Loucy (cell line): ENCODE results near the gene KIRREL3.

ENCODE experiments used
- H2AFZ ChIP-seq: fragments of 200-600 bp; sonication (generic); 2 replicates; pipeline ENCODE4 v1.6.0; 2016; ENCODE audit warnings: antibody characterized with exemption, mild to moderate bottlenecking, low read length, moderate library complexity
- H3F3A ChIP-seq: fragments of 200-600 bp; 2 replicates; pipeline ENCODE4 v1.6.0; 2016; ENCODE audit warnings: antibody characterized with exemption, low read depth, mild to moderate bottlenecking
- H3K27me3 ChIP-seq: fragments of 200-600 bp; sonication (generic); 2 replicates; pipeline ENCODE4 v1.6.1; 2014; ENCODE audit warnings: low read length, mild to moderate bottlenecking; ENCODE audit not compliant: insufficient read depth, poor library complexity, severe bottlenecking
- H3K36me3 ChIP-seq: fragments of 200-600 bp; sonication (generic); 2 replicates; pipeline ENCODE4 v1.6.1; 2016; ENCODE audit warnings: low read length; ENCODE audit not compliant: insufficient read depth
- H3K4me1 ChIP-seq: fragments of 200-600 bp; sonication (generic); 2 replicates; pipeline ENCODE4 v1.5.1; 2014; ENCODE audit warnings: low read length, mild to moderate bottlenecking; ENCODE audit not compliant: insufficient read depth, poor library complexity, severe bottlenecking
- H3K4me2 ChIP-seq: fragments of 200-600 bp; sonication (generic); 2 replicates; pipeline ENCODE4 v1.6.0; 2014; ENCODE audit warnings: antibody characterized with exemption, low read length, low read depth, mild to moderate bottlenecking; ENCODE audit not compliant: poor library complexity, severe bottlenecking
- H3K4me3 ChIP-seq: fragments of 200-600 bp; sonication (generic); 2 replicates; pipeline ENCODE4 v1.5.1; 2014; ENCODE audit warnings: low read length, mild to moderate bottlenecking, mixed read lengths; ENCODE audit not compliant: poor library complexity, severe bottlenecking
- H3K79me2 ChIP-seq: fragments of 200-600 bp; sonication (generic); 2 replicates; pipeline ENCODE4 v1.6.1; 2014; ENCODE audit warnings: low read length; ENCODE audit not compliant: insufficient read depth
- H3K9ac ChIP-seq: fragments of 200-600 bp; sonication (generic); 2 replicates; pipeline ENCODE4 v1.6.0; 2014; ENCODE audit warnings: mild to moderate bottlenecking, low read depth, low read length, moderate library complexity; ENCODE audit not compliant: poor library complexity, severe bottlenecking
- H3K9me2 ChIP-seq: fragments of 200-600 bp; sonication (generic); replicated peaks from 2 replicates; pipeline ENCODE4 v1.6.1; 2016; ENCODE audit warnings: low read depth, low read length, mixed read lengths
- H3K9me3 ChIP-seq: fragments of 200-600 bp; sonication (generic); 2 replicates; pipeline ENCODE4 v1.6.1; 2014; ENCODE audit warnings: mild to moderate bottlenecking, antibody characterized with exemption, low read length, low read depth; ENCODE audit not compliant: insufficient read depth
- H4K20me1 ChIP-seq: fragments of 200-600 bp; sonication (generic); 2 replicates; pipeline ENCODE4 v1.6.0; 2014; ENCODE audit warnings: antibody characterized with exemption, low read length, mild to moderate bottlenecking; ENCODE audit not compliant: insufficient read depth, poor library complexity, severe bottlenecking
- CTCF ChIP-seq: fragments of 200-600 bp; sonication (generic); conservative IDR thresholded peaks from 2 replicates; pipeline ENCODE4 v1.5.1; 2014; ENCODE audit warnings: mild to moderate bottlenecking, antibody characterized with exemption, low read length
- EZH2phosphoT487 ChIP-seq: fragments of 200-600 bp; IDR thresholded peaks from 2 replicates; pipeline ENCODE4 v1.6.1; 2018; ENCODE audit warnings: antibody characterized with exemption, mild to moderate bottlenecking, moderate library complexity, borderline replicate concordance

KIRREL3 gene

GRCh38 chr11:126772267-126772666 lies 228.3 kb downstream of the KIRREL3 start:
- no peaks in the 10 kb centered on the region for H4K20me1 ChIP-seq
- no peaks in the 10 kb centered on the region for H3K9me2 ChIP-seq
- no peaks in the 10 kb centered on the region for H3F3A ChIP-seq
- no peak overlapping the region for H3K4me2 ChIP-seq
- no peak for TF ChIP-seq EZH2phosphoT487
- no peak for TF ChIP-seq CTCF
- H3K36me3 ChIP-seq = no peaks in the 10 kb centered on the region
- H3K79me2 ChIP-seq = no peaks in the 10 kb centered on the region
- H3K27me3 ChIP-seq = no peaks in the 10 kb centered on the region
- no peaks in the 10 kb centered on the region for H3K9me3 ChIP-seq
- no peak overlapping the region for H3K4me3 ChIP-seq
- no peak overlapping the region for H2AFZ ChIP-seq
- no peak overlapping the region for H3K9ac ChIP-seq
- H3K4me1 ChIP-seq = no peaks in the 10 kb centered on the region

- Histone ChIP-seq H3K4me2 (no peak overlapping the region), H3K27me3 (no peaks in the 10 kb centered on the region), H2AFZ (no peak overlapping the region), H3K9me2 (no peaks in the 10 kb centered on the region), H3K36me3 (no peaks in the 10 kb centered on the region), H3K9me3 (no peaks in the 10 kb centered on the region), H3K4me3 (no peak overlapping the region), H3K9ac (no peak overlapping the region), H4K20me1 (no peaks in the 10 kb centered on the region), H3F3A (no peaks in the 10 kb centered on the region), H3K79me2 (no peaks in the 10 kb centered on the region), H3K4me1 (no peaks in the 10 kb centered on the region)
- no peak for TF ChIP-seq CTCF
- TF ChIP-seq EZH2phosphoT487 = no peak
Observed at GRCh38 chr11:126768702-126769101, 231.9 kb downstream of the KIRREL3 start.

- H3K4me2 ChIP-seq = no peak overlapping the region
- H3K4me1 ChIP-seq = no peaks in the 10 kb centered on the region
- no peaks in the 10 kb centered on the region for H3K9me2 ChIP-seq
- H3K9ac ChIP-seq = no peak overlapping the region
- no peaks in the 10 kb centered on the region for H3K9me3 ChIP-seq
- H2AFZ ChIP-seq = no peak overlapping the region
- no peaks in the 10 kb centered on the region for H3F3A ChIP-seq
- no peaks in the 10 kb centered on the region for H4K20me1 ChIP-seq
- H3K79me2 ChIP-seq = no peaks in the 10 kb centered on the region
- H3K27me3 ChIP-seq = no peaks in the 10 kb centered on the region
- no peaks in the 10 kb centered on the region for H3K36me3 ChIP-seq
- TF ChIP-seq EZH2phosphoT487 = no peak
- 0 out of 2 replicates have a peak, but pooled peaks have one; percentile 11 for TF ChIP-seq CTCF
- no peak overlapping the region for H3K4me3 ChIP-seq
Observed at GRCh38 chr11:126766440-126766839, 234.1 kb downstream of the KIRREL3 start.
